Ishikawa (cell line): ENCODE measurements around the gene SLC22A14.

Experiments
- CEBPB ChIP-seq: IDR thresholded peaks from 2 replicates; pipeline ENCODE4 v1.6.1; 2012
- CREB1 ChIP-seq: IDR thresholded peaks from 2 replicates; pipeline ENCODE4 v1.6.1; 2012; ENCODE audit warnings: low read depth
- EGR1 ChIP-seq: IDR thresholded peaks from 2 replicates; pipeline ENCODE4 v1.6.1; 2012
- FOXM1 ChIP-seq: IDR thresholded peaks from 2 replicates; pipeline ENCODE4 v1.6.1; 2012; ENCODE audit warnings: low read depth, borderline replicate concordance
- TAF1 ChIP-seq: IDR thresholded peaks from 2 replicates; pipeline ENCODE4 v1.6.1; 2012; ENCODE audit warnings: low read depth, mild to moderate bottlenecking

DNA sequence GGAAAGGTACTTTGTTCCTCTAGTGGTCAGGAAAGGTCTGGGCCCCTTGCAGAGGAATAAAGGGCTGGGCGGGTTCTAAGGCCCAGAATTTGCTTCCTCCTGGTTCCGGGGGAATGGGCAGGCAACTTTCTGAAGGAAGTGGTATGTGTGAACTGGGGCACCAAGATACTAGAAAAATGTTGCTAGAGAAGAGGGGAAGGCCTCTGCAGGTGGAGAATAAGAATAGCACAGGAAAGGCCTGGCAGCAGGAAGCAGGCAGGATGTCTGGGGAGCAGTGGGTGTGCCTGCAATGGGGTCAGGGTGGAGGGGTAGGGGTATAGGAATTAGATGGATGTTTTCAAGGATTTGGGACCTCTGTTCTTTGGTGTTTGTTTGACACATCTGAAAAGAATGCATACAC is 14.4 kb upstream of the SLC22A14 start:
- no peak for TF ChIP-seq FOXM1
- TF ChIP-seq CREB1, result no peak
- no peak for TF ChIP-seq CEBPB
- TF ChIP-seq EGR1, result no peak
- no peak for TF ChIP-seq TAF1
